Neutrophil (primary cell): ENCODE results near the gene PTGDS.

Experiments
- H3K27ac ChIP-seq: fragments of 200-600 bp; sonication (generic); 2 replicates; pipeline ENCODE4 v1.5.1; 2016; ENCODE audit warnings: mild to moderate bottlenecking, moderate library complexity
- H3K27me3 ChIP-seq: fragments of 200-600 bp; sonication (generic); 2 replicates; pipeline ENCODE4 v1.6.0; 2016; ENCODE audit warnings: mild to moderate bottlenecking
- H3K36me3 ChIP-seq: fragments of 200-600 bp; sonication (generic); 2 replicates; pipeline ENCODE4 v1.5.1; 2017
- H3K4me1 ChIP-seq, 2 experiments: fragments of 200-600 bp in 1 of 2; sonication (generic) in 1 of 2; 1 replicate in 1 of 2; 2 replicates in 1 of 2; pipeline versions ENCODE4 v1.5.1 to v1.6.1; 2013 to 2016; ENCODE audit warnings: low read depth in 1 of 2, low read length in 1 of 2, mild to moderate bottlenecking in 1 of 2, moderate library complexity in 1 of 2; ENCODE audit not compliant: control insufficient read depth in 1 of 2, insufficient read depth in 1 of 2
- H3K4me3 ChIP-seq, 2 experiments: fragments of 200-600 bp in 1 of 2; sonication (generic) in 1 of 2; 1 replicate in 1 of 2; 2 replicates in 1 of 2; pipeline ENCODE4 v1.5.1; 2013 to 2016; ENCODE audit warnings: low read depth in 1 of 2, low read length in 1 of 2, mild to moderate bottlenecking in 1 of 2, moderate library complexity in 1 of 2
- H3K9me3 ChIP-seq: fragments of 200-600 bp; sonication (generic); 2 replicates; pipeline ENCODE4 v1.5.1; 2016
- TF ChIP-seq, protein P1 (sequence below): fragments of 200-600 bp; sonication (generic); IDR thresholded peaks from 2 replicates; pipeline ENCODE4 v1.5.1; 2016; ENCODE audit warnings: antibody characterized with exemption

Gene PTGDS

DNA sequence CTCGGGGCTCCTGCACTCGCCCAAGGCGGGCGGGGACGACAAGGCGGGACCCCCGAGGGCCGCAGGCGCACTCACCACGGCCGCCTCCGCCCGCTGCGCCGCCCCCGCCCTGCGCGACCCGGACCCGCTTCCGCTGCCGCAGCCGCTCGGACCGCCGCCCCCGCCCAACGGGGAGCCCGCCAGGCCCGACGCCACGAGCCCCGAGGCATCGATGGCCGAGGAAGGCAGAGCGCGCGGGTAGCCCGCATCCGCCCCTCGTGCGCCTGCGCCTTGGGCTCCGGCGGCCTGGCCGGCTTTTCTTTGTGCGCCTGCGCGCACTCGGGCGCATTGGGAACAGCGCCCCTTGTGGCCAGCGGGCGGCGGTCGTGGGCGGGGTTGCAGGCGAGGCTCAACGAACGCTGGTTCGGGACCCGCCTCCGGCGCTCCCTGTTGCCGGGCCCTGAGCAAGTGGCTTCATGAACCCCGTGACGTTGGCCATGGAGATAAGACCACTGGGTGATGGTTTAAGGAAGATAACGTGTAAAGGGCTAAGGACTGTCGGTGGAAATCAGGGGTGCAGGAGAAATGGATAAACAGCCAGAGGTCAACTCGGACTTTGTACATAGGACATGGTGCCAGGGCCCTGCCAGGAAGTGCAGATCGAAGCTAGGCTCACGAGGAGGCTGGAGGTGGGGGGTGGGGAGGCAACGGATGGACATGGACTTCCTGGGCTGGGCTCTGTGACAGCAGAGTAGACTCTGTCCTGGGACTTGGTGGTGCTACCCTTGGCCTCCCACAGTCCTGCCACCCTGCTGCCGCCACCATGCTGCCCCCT lies 32.6 kb upstream of the PTGDS start, which contains the start of the genes C8G and FBXW5:
TSS of gene C8G (plus strand) at position 725 of the 814 bp plus-strand sequence. CDS start at position 803, 78 bp downstream.
TSS of gene FBXW5 (minus strand) at position 220 of the 814 bp plus-strand sequence. CDS start 655 bp downstream, outside the sequence.
- TF ChIP-seq, protein P1, sequence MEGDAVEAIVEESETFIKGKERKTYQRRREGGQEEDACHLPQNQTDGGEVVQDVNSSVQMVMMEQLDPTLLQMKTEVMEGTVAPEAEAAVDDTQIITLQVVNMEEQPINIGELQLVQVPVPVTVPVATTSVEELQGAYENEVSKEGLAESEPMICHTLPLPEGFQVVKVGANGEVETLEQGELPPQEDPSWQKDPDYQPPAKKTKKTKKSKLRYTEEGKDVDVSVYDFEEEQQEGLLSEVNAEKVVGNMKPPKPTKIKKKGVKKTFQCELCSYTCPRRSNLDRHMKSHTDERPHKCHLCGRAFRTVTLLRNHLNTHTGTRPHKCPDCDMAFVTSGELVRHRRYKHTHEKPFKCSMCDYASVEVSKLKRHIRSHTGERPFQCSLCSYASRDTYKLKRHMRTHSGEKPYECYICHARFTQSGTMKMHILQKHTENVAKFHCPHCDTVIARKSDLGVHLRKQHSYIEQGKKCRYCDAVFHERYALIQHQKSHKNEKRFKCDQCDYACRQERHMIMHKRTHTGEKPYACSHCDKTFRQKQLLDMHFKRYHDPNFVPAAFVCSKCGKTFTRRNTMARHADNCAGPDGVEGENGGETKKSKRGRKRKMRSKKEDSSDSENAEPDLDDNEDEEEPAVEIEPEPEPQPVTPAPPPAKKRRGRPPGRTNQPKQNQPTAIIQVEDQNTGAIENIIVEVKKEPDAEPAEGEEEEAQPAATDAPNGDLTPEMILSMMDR = peak; percentile 99
- peak within 1 kb of the TSS; percentile 78 to 83 for H3K4me3 ChIP-seq
- H3K27me3 ChIP-seq = no peaks in the 10 kb centered on the region
- no peaks in the 10 kb centered on the region for H3K9me3 ChIP-seq
- H3K4me1 ChIP-seq = peaks cover 22 to 24% of the 10 kb centered on the region in 2 experiments
- peaks cover 36% of the 10 kb centered on the region for H3K36me3 ChIP-seq
- peak within 1 kb of the TSS; percentile 94 for H3K27ac ChIP-seq

DNA sequence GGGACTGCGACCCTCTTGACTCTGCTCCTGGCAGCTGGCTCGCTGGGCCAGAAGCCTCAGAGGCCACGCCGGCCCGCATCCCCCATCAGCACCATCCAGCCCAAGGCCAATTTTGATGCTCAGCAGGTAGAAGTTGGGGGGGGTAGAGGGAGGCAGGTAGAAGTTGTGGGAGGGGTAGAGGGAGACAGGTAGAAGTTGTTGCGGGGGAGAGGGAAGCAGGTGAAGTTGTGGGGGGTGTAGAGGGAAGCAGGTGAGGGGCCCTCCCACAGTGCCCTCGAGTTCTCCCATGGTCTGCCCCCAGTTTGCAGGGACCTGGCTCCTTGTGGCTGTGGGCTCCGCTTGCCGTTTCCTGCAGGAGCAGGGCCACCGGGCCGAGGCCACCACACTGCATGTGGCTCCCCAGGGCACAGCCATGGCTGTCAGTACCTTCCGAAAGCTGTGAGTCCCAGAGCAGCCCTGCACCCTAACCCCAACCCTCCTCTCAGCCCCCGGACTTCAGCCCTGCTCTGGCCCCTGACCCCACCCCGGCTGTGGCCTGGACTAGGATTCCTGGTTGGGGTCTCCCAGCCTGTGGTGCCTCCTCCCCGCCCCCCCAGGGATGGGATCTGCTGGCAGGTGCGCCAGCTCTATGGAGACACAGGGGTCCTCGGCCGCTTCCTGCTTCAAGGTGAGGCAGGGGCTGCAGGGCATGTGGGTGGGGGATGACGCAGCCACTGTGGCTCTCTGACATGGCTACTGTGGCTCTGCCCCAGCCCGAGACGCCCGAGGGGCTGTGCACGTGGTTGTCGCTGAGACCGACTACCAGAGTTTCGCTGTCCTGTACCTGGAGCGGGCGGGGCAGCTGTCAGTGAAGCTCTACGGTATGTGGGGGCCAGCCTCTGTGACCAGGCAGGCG lies 31.7 kb upstream of the PTGDS start:
- Histone ChIP-seq H3K36me3 (peaks cover 28% of the 10 kb centered on the region), H3K27ac (no peak overlapping the region), H3K9me3 (no peaks in the 10 kb centered on the region), H3K27me3 (no peaks in the 10 kb centered on the region), H3K4me1 (peaks cover 28 to 32% of the 10 kb centered on the region in 2 experiments), H3K4me3 (no peak overlapping the region)
- TF ChIP-seq, protein P1 = no peak

- Histone ChIP-seq H3K4me1 (peaks cover 29 to 33% of the 10 kb centered on the region in 2 experiments), H3K36me3 (peaks cover 19% of the 10 kb centered on the region), H3K4me3 (no peak overlapping the region), H3K27me3 (no peaks in the 10 kb centered on the region), H3K9me3 (no peaks in the 10 kb centered on the region), H3K27ac (no peak overlapping the region)
- TF ChIP-seq, protein P1 = no peak
Measured at GRCh38 chr9:136946228-136947027, 30.9 kb upstream of the PTGDS start.

GRCh38 chr9:136947028-136947891 lies 30.0 kb upstream of the PTGDS start:
- Histone ChIP-seq H3K36me3 (peaks cover 11% of the 10 kb centered on the region), H3K27me3 (no peaks in the 10 kb centered on the region), H3K4me1 (peaks cover 29 to 33% of the 10 kb centered on the region in 2 experiments), H3K9me3 (no peaks in the 10 kb centered on the region), H3K4me3 (no peak overlapping the region), H3K27ac (no peak overlapping the region)
- TF ChIP-seq, protein P1 = no peak
